ENCODE measurements around the gene CELF6.

The CELF6 gene

GRCh38 chr15:72338617-72339321, 18.8 kb upstream of the CELF6 start:
- ATAC-seq = no peak
- TF ChIP-seq SNAI2 (CRISPR knock-in tag; IDR thresholded peaks at IDR 0.05) (no peak), ZNF8 (CRISPR knock-in tag; IDR thresholded peaks at IDR 0.05) (no peak), CSDC2 (CRISPR knock-in tag; IDR thresholded peaks at IDR 0.05) (no peak), PPARA (CRISPR knock-in tag; IDR thresholded peaks at IDR 0.05; ENCODE audit: borderline replicate concordance) (no peak), BACH2 (CRISPR knock-in tag; IDR thresholded peaks at IDR 0.05; ENCODE audit: borderline replicate concordance) (no peak), CSRNP3 (CRISPR knock-in tag; IDR thresholded peaks at IDR 0.05) (no peak), TOX (CRISPR knock-in tag; IDR thresholded peaks at IDR 0.05; ENCODE audit: borderline replicate concordance) (no peak), ZNF565 (CRISPR knock-in tag; conservative IDR thresholded peaks at IDR 0.05; ENCODE audit: low read depth) (no peak), ZC3H10 (CRISPR knock-in tag; IDR thresholded peaks at IDR 0.05) (no peak), RARB (CRISPR knock-in tag; IDR thresholded peaks at IDR 0.05) (no peak), GLIS3 (CRISPR knock-in tag; IDR thresholded peaks at IDR 0.05) (no peak), TCF4 (CRISPR knock-in tag; IDR thresholded peaks at IDR 0.05; ENCODE audit: borderline replicate concordance) (no peak), POU6F1 (CRISPR knock-in tag; IDR thresholded peaks at IDR 0.05; ENCODE audit: borderline replicate concordance, low read depth) (no peak), ARNTL (CRISPR knock-in tag; IDR thresholded peaks at IDR 0.05; ENCODE audit: borderline replicate concordance, low read depth) (no peak), ZFP30 (CRISPR knock-in tag; IDR thresholded peaks at IDR 0.05) (no peak), CREB5 (CRISPR knock-in tag; IDR thresholded peaks at IDR 0.05; ENCODE audit: low read depth) (no peak), ZNF70 (CRISPR knock-in tag; IDR thresholded peaks at IDR 0.05) (no peak), ZFP3 (CRISPR knock-in tag; IDR thresholded peaks at IDR 0.05) (no peak), TSHZ2 (CRISPR knock-in tag; IDR thresholded peaks at IDR 0.05) (no peak)

- no peak for ATAC-seq
- TF ChIP-seq ZC3H10 (CRISPR knock-in tag; IDR thresholded peaks at IDR 0.05) (no peak), ESRRG (CRISPR knock-in tag; IDR thresholded peaks at IDR 0.05) (no peak), ZFP3 (CRISPR knock-in tag; IDR thresholded peaks at IDR 0.05) (no peak), GLIS3 (CRISPR knock-in tag; IDR thresholded peaks at IDR 0.05) (no peak), ZNF8 (CRISPR knock-in tag; IDR thresholded peaks at IDR 0.05) (no peak), ISL1 (CRISPR knock-in tag; IDR thresholded peaks at IDR 0.05) (no peak), ZNF70 (CRISPR knock-in tag; IDR thresholded peaks at IDR 0.05) (no peak)
These were observed 18.2 kb upstream of the CELF6 start for GRCh38 chr15:72338148-72338547.

GRCh38 chr15:72334842-72335241, 14.9 kb upstream of the CELF6 start:
- TF ChIP-seq ZC3H10 (CRISPR knock-in tag; IDR thresholded peaks at IDR 0.05) = no peak
- TF ChIP-seq ZFP3 (CRISPR knock-in tag; IDR thresholded peaks at IDR 0.05) = no peak
- no peak for TF ChIP-seq OSR1 (CRISPR knock-in tag; IDR thresholded peaks at IDR 0.05)
- no peak for TF ChIP-seq ESRRG (CRISPR knock-in tag; IDR thresholded peaks at IDR 0.05)
- no peak for TF ChIP-seq ZNF70 (CRISPR knock-in tag; IDR thresholded peaks at IDR 0.05)
- TF ChIP-seq GLIS3 (CRISPR knock-in tag; IDR thresholded peaks at IDR 0.05) = no peak
- TF ChIP-seq PATZ1 (CRISPR knock-in tag; IDR thresholded peaks at IDR 0.05; ENCODE audit: borderline replicate concordance) = no peak
- no peak for ATAC-seq
